Thoracic aorta (tissue), 2 donors: ENCODE results near the gene NENF. TPM values are rescaled to one million over a fixed set of nuclear protein-coding genes. Genes with fewer than 3 reads are reported as not detected.
"Not testable (repeated sequence)": the region's sequence is repeated elsewhere in the genome, so short reads cannot be mapped to it uniquely, and the experiment has no call there.

Source experiments
- ATAC-seq: fragments of 150-250 bp; one replicate; pipeline ENCODE4 v1.8.0; 2017; ENCODE audit warnings: low read depth; ENCODE audit not compliant: insufficient number of reproducible peaks, low FRiP score
- DNase-seq: peaks from one replicate; pipeline ENCODE4 v3.0.0-alpha.2; 2020; ENCODE audit warnings: low spot score
- H3K27ac ChIP-seq, 2 donors: fragments of 200-600 bp; sonication (generic); 1 replicate in 1 of 2; 2 replicates in 1 of 2; pipeline ENCODE4 v1.5.1; 2016; ENCODE audit warnings: mild to moderate bottlenecking in 2 of 2, moderate library complexity in 2 of 2
- H3K27me3 ChIP-seq: fragments of 200-600 bp; sonication (generic); replicated peaks from 2 replicates; pipeline ENCODE4 v1.6.0; 2016; ENCODE audit warnings: mild to moderate bottlenecking; ENCODE audit not compliant: insufficient read depth
- H3K36me3 ChIP-seq: fragments of 200-600 bp; sonication (generic); one replicate; pipeline ENCODE4 v1.5.1; 2016
- H3K4me1 ChIP-seq, 2 donors: fragments of 200-600 bp; sonication (generic); 1 replicate in 1 of 2; 2 replicates in 1 of 2; pipeline versions ENCODE4 v1.5.1 to v1.6.0; 2016; ENCODE audit warnings: low read depth in 2 of 2, mild to moderate bottlenecking in 1 of 2; ENCODE audit not compliant: control insufficient read depth in 1 of 2
- H3K4me3 ChIP-seq: fragments of 200-600 bp; sonication (generic); 2 replicates; pipeline ENCODE4 v1.5.1; 2016; ENCODE audit warnings: mild to moderate bottlenecking
- H3K9me3 ChIP-seq: fragments of 200-600 bp; sonication (generic); 2 replicates; pipeline ENCODE4 v1.5.1; 2016
- CTCF ChIP-seq: fragments of 200-600 bp; sonication (generic); IDR thresholded peaks from one replicate; pipeline ENCODE4 v1.5.1; 2019; ENCODE audit warnings: antibody characterized with exemption
- total RNA-seq, 2 donors: library from RNA; depleted of rRNA; stranded (reverse); fragments of >200 nt; gene quantifications; one replicate each; pipeline versions ENCODE4 v1.1.0 to v1.2.3, GENCODE V29; 2016

The NENF gene
- 100 to 1,000 TPM; 122 to 152 TPM for total RNA-seq

- DNase-seq, result no peak
- Histone ChIP-seq H3K9me3 (no peaks in the 10 kb centered on the region), H3K4me1 (peaks cover 8 to 18% of the 10 kb centered on the region in 2 donors), H3K4me3 (peak within 1 kb of the TSS; percentile 92), H3K36me3 (no peaks in the 10 kb centered on the region), H3K27me3 (no peaks in the 10 kb centered on the region), H3K27ac (peak within 1 kb of the TSS; percentile 79 to 88)
- peak; percentile 78 for ATAC-seq
- TF ChIP-seq CTCF, result no peak
These were observed at the start of gene NENF for GRCh38 chr1:212432661-212433576. NENF (plus strand) TSS chr1:212432920; CDS start chr1:212432944, 24 bp downstream.

- no peaks in the 10 kb centered on the region for H3K9me3 ChIP-seq
- no peak overlapping the region for H3K4me3 ChIP-seq
- H3K27me3 ChIP-seq, result no peaks in the 10 kb centered on the region
- H3K4me1 ChIP-seq, result no peaks in the 10 kb centered on the region
- ATAC-seq (no peak), DNase-seq (no peak)
- no peak overlapping the region for H3K27ac ChIP-seq
- TF ChIP-seq CTCF, result no peak
- H3K36me3 ChIP-seq, result peaks cover 9% of the 10 kb centered on the region
These were observed 46.7 kb upstream of the NENF start for GRCh38 chr1:212386029-212386428.

- ATAC-seq (no peak), DNase-seq (no peak)
- no peaks in the 10 kb centered on the region for H3K9me3 ChIP-seq
- no peak overlapping the region for H3K27ac ChIP-seq
- H3K36me3 ChIP-seq, result peaks cover 9% of the 10 kb centered on the region
- no peak for TF ChIP-seq CTCF
- no peaks in the 10 kb centered on the region for H3K4me1 ChIP-seq
- H3K27me3 ChIP-seq, result no peaks in the 10 kb centered on the region
- no peak overlapping the region for H3K4me3 ChIP-seq
These were observed 43.6 kb upstream of the NENF start for GRCh38 chr1:212388985-212389716.

- ATAC-seq, H3K4me1 ChIP-seq, H3K27ac ChIP-seq, DNase-seq, H3K27me3 ChIP-seq, H3K9me3 ChIP-seq, H3K4me3 ChIP-seq, H3K36me3 ChIP-seq: not testable (repeated sequence)
These were observed 36.9 kb upstream of the NENF start for GRCh38 chr1:212395678-212396437.

DNA sequence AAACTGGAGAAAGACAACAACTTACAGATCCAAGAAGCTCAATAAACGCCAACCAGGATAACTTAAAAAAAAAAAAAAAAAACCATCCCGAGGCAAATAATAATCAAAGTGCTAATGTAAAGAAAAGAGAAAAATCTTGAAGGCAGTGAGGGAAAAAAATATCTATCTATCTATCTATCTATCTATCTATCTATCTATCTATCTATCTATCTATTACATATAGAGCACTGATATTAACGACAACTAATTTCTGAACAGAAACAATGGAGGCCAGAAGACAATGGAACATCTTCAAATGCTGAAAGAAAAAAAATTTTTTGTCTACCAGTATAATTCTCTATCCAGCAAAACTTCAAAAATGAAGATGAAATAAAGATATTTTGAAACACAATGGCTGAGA lies 36.1 kb upstream of the NENF start:
- Histone ChIP-seq H3K4me3 (no peak overlapping the region), H3K4me1 (no peaks in the 10 kb centered on the region), H3K27me3 (no peaks in the 10 kb centered on the region), H3K27ac (no peak overlapping the region), H3K9me3 (peaks cover 6% of the 10 kb centered on the region), H3K36me3 (no peaks in the 10 kb centered on the region)
- ATAC-seq (no peak), DNase-seq (no peak)
- TF ChIP-seq CTCF, result no peak
